ENCODE data around the gene SAMD7. TPM values are rescaled to one million over a fixed set of nuclear protein-coding genes. Genes with fewer than 3 reads are reported as not detected.

SAMD7 gene
- total and polyA plus RNA-seq, 8 donors = 0.06 to 0.08 TPM; not detected in 6

DNA sequence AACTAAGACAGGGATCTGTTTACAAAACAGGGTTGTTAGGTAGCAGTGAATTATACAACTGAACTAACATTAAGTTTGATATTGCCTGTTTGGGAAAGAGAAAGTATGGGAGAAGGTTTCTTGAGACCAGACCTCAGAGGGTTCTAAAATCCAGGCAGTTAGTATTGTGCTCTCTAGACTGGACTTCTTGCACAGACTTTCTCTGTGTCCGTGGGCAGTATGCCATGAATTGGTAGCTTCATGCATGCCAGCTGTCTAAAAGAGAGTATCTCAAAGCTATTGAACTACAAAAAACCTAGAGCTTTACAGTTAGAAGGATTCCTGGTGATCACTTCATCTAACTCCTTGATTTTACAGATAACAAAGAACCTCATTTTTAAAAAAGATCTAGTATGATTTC is 12.5 kb downstream of the SAMD7 start:
- H3K27ac ChIP-seq = no peak overlapping the region
- intact Hi-C loops (cut with DNase I) = no loop called here

DNA sequence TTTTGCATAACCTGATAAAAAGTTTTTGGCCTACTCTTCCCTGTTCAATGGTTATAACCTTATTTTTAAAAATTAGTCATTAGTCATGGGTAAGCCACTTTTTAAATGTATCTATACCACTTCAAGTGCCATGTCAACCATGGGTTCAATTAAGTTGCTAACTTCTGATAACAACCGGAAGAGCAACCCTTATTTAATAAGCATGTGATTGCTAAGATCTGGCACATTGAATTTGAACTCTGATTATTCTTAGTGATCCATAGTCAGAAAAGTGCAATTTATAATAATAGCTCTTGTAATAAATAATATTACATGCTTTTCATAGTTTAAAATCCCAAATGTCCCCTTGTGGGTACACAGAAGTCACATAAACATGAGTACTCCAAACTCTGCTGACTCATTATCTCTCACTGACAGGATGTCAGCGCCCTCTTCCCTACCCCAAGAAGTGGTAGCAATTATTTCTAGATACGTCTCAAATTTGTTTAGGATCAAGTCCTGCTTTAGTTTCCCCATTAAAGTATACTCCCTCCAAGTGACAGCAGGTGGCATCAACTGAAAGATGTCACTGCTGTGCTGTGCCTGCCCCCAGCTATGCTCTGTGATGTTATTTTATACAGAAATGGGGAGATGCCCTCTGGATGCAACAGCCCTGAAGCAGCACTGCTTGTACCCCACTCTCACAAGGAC is 18.6 kb downstream of the SAMD7 start:
- DNase-seq (no peak), ATAC-seq (no peak)
- intact Hi-C loops (cut with DNase I) = no loop called here
- Histone ChIP-seq H3K4me1 (no peaks in the 10 kb centered on the region), H3K27ac (no peak overlapping the region), H3K9me3 (no peaks in the 10 kb centered on the region), H3K4me3 (no peak overlapping the region), H3K36me3 (no peaks in the 10 kb centered on the region), H3K27me3 (no peaks in the 10 kb centered on the region)
- TF ChIP-seq, protein P1, sequence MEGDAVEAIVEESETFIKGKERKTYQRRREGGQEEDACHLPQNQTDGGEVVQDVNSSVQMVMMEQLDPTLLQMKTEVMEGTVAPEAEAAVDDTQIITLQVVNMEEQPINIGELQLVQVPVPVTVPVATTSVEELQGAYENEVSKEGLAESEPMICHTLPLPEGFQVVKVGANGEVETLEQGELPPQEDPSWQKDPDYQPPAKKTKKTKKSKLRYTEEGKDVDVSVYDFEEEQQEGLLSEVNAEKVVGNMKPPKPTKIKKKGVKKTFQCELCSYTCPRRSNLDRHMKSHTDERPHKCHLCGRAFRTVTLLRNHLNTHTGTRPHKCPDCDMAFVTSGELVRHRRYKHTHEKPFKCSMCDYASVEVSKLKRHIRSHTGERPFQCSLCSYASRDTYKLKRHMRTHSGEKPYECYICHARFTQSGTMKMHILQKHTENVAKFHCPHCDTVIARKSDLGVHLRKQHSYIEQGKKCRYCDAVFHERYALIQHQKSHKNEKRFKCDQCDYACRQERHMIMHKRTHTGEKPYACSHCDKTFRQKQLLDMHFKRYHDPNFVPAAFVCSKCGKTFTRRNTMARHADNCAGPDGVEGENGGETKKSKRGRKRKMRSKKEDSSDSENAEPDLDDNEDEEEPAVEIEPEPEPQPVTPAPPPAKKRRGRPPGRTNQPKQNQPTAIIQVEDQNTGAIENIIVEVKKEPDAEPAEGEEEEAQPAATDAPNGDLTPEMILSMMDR (IDR thresholded peaks at IDR 0.05) = no peak

More for the DNA sequence above, 12.5 kb downstream of the SAMD7 start:
- Histone ChIP-seq H3K4me3 (no peak overlapping the region), H3K27me3 (no peaks in the 10 kb centered on the region), H3K36me3 (no peaks in the 10 kb centered on the region), H3K4me1 (no peaks in the 10 kb centered on the region), H3K9me3 (no peaks in the 10 kb centered on the region)
- ATAC-seq (no peak), DNase-seq (no peak)
- TF ChIP-seq, protein P1 (IDR thresholded peaks at IDR 0.05) = no peak

DNA sequence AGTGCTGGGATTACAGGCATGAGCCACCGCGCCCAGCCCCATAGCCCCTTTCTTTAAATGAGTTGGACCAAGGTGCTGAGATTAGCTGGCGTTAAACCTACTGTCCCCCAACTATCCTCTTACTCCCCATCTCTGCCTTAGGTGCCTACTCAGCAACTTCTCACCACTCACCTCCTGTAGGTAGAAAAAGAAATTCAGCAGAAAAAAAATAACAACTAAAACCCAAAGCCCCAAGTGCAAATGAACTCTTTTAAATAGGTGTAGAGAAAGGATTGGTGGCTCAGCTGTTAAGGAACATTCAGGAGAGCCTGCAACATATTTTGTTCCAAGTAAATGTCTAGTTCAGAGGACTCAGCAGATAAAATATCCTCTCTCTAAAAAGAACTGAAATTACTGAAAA is 19.5 kb downstream of the SAMD7 start:
- intact Hi-C loops (cut with DNase I) = no loop called here
- Histone ChIP-seq H3K36me3 (no peaks in the 10 kb centered on the region), H3K27me3 (no peaks in the 10 kb centered on the region), H3K4me1 (no peaks in the 10 kb centered on the region), H3K9me3 (no peaks in the 10 kb centered on the region), H3K4me3 (no peak overlapping the region), H3K27ac (no peak overlapping the region)
- no peak for DNase-seq
- TF ChIP-seq, protein P1 (IDR thresholded peaks at IDR 0.05) = no peak
- no peak for ATAC-seq

DNA sequence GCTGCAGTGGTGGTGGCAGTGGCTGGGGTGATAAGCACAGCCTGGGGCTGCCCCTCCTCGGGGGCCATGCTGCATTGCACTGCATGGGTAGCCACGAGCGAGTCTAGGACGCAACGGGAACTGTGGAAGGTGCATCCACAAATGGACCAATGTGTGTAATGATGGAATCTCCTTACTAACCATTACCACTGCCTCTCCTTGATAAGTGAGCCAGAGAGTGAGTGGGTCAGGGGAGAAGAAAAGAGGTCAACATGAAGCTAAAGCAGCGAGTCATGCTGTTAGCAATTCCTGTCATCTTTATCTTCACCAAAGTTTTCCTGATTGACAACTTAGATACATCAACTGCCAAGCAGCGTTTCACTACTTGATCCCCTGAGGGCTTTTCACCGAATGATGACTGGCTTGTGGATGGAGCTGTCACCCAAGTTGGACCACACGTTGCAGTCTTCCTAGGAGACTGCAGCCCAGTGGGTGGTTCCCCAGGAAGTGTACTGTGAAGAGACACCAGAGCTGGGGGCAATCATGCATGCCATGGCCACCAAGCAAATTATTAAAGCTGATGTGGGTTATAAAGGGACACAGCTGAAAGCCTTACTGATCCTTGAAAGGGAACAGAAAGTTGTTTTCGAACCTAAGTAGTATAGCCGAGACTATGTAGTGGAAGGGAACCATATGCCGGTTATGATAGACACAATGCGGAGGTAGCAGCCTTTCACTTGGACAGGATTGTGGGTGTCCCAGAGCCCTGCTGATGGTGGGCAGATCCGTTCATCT is 20.6 kb downstream of the SAMD7 start:
- no peaks in the 10 kb centered on the region for H3K36me3 ChIP-seq
- DNase-seq (no peak), ATAC-seq (no peak)
- H3K4me1 ChIP-seq = no peaks in the 10 kb centered on the region
- no peaks in the 10 kb centered on the region for H3K27me3 ChIP-seq
- TF ChIP-seq, protein P1 (IDR thresholded peaks at IDR 0.05) = no peak
- no peak overlapping the region for H3K27ac ChIP-seq
- H3K9me3 ChIP-seq = no peaks in the 10 kb centered on the region
- no peak overlapping the region for H3K4me3 ChIP-seq
- intact Hi-C loops (cut with DNase I) = no loop called here

DNA sequence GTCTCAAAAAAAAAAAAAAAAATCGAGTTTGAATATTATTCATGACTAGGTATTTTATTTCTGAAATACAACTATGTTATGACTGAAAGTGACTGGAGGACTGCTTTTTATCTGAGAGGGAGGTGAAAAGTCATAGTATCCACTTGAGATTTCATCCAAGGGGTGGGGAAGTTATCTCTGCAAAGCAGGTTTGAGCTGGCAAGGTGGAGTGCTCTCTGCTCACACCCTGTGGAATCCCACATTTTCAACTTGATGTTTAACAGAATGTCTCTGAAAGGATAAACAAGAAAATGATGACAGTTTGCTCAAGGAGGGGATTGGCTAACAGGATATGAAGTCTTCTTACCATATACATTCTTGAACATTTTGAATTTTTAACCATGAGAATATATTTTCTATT is 27.9 kb downstream of the SAMD7 start:
- intact Hi-C loops (cut with DNase I) = no loop called here
- Histone ChIP-seq H3K4me3 (no peak overlapping the region), H3K36me3 (no peaks in the 10 kb centered on the region), H3K27ac (no peak overlapping the region), H3K27me3 (no peaks in the 10 kb centered on the region), H3K9me3 (no peaks in the 10 kb centered on the region), H3K4me1 (no peaks in the 10 kb centered on the region)
- TF ChIP-seq, protein P1 (IDR thresholded peaks at IDR 0.05) = no peak
- no peak for ATAC-seq
- no peak for DNase-seq
